NCI-H1092 treated with DMSO at 0.1 percent for 48 hours (cell line): ENCODE results near the gene PAX9.

Experiments
- DNase-seq: peaks from one replicate; lab custom pipeline; 2025; lab: John Stamatoyannopoulos, UW

Gene PAX9

GRCh38 chr14:36655963-36656686, 5.5 kb upstream of the PAX9 start:
- DNase-seq: peak; percentile 58

DNA sequence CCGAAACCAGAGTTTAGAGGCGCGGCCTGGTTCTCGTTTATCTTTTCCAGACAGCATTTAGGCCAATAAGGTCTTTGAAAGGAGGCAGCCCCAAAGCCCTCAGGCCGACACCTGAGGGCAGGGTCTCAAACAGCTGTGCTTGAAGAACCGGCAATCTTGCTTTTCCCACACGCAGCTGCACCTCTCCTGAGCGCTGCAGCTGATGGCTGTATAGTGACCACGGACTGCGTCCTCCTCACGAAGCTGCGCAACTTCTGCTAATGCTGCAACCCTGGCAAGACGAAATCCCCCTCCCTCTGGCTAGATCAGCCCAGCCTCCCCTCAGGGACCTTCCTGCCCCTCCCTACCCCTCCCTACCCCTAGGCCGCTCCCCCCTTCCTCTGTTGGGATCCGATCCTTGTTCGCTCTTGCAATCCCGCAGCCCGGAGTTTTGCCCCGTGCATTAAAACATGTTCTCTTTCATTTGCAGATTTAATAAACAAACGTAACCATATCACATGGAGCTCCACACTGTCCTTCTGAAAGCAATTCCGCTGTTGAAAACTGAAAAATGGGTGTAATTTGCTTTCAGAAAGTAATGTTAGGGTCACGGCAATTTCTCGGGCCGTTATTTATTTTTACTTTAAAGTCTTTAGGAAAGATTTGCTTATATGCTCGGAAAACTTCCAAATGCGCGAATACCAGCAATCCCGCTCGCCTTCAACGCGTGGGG, 4.8 kb upstream of the PAX9 start:
- no peak for DNase-seq

DNA sequence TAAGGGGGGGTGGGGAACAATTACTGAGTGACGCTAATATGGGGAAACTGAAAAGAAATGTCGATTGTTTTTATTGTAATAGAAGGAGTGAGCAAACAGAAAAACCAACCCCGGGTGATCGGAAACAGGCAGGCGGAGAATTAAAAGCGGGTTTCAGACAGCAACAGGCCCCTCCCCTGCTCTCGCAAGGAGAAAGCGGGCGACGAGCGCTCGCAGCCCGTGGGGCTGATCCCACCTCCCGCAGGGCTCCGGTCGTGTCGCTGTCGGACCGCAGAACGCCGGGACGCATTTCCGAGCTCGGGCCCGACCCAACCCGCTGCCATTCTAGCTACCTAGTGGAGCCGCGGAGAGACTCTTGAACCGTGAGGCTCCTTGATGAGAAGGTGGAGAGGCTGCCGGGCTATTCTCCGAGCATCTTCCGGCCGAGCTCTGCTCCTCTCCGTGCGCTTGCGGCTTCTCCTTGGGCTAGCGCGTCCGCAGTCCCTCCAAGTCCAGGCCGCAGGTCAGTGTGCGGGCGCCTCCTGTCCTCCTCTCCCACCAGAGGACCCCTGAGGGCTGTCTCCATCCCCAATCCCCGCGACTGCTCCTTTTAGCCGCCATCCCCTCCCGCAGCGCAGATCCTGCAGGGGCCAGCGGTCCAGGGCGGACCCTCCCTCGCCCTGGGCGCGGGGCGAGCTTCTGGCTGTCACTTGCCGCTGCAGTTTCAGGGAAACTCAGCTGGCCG, 4.1 kb upstream of the PAX9 start:
- no peak for DNase-seq

GRCh38 chr14:36658123-36659009, 3.3 kb upstream of the PAX9 start:
- DNase-seq: no peak

GRCh38 chr14:36659010-36659821, 2.4 kb upstream of the PAX9 start:
- DNase-seq: no peak

- no peak for DNase-seq
These were observed 1.6 kb upstream of the PAX9 start for GRCh38 chr14:36659822-36660735.

GRCh38 chr14:36660736-36661505, 739 bp upstream of the PAX9 start:
- DNase-seq: no peak

DNA sequence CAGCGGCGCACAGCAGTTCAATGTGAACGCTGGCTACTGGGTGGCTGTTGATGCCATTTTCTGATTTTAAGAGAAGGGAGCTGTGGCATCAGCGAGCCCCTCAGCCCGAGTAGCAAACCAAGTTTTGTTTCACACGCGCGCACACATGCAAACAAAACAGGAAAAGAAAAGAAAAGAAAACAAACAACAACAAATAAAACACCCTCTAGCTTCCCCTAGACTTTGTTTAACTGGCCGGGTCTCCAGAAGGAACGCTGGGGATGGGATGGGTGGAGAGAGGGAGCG, 540 bp downstream of the PAX9 start:
- DNase-seq: no peak

DNA sequence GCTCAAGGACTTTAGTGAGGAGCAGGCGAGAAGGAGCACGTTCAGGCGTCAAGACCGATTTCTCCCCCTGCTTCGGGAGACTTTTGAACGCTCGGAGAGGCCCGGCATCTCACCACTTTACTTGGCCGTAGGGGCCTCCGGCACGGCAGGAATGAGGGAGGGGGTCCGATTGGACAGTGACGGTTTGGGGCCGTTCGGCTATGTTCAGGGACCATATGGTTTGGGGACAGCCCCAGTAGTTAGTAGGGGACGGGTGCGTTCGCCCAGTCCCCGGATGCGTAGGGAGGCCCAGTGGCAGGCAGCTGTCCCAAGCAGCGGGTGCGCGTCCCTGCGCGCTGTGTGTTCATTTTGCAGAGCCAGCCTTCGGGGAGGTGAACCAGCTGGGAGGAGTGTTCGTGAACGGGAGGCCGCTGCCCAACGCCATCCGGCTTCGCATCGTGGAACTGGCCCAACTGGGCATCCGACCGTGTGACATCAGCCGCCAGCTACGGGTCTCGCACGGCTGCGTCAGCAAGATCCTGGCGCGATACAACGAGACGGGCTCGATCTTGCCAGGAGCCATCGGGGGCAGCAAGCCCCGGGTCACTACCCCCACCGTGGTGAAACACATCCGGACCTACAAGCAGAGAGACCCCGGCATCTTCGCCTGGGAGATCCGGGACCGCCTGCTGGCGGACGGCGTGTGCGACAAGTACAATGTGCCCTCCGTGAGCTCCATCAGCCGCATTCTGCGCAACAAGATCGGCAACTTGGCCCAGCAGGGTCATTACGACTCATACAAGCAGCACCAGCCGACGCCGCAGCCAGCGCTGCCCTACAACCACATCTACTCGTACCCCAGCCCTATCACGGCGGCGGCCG, 1.1 kb downstream of the PAX9 start:
- DNase-seq: peak; percentile 59

DNA sequence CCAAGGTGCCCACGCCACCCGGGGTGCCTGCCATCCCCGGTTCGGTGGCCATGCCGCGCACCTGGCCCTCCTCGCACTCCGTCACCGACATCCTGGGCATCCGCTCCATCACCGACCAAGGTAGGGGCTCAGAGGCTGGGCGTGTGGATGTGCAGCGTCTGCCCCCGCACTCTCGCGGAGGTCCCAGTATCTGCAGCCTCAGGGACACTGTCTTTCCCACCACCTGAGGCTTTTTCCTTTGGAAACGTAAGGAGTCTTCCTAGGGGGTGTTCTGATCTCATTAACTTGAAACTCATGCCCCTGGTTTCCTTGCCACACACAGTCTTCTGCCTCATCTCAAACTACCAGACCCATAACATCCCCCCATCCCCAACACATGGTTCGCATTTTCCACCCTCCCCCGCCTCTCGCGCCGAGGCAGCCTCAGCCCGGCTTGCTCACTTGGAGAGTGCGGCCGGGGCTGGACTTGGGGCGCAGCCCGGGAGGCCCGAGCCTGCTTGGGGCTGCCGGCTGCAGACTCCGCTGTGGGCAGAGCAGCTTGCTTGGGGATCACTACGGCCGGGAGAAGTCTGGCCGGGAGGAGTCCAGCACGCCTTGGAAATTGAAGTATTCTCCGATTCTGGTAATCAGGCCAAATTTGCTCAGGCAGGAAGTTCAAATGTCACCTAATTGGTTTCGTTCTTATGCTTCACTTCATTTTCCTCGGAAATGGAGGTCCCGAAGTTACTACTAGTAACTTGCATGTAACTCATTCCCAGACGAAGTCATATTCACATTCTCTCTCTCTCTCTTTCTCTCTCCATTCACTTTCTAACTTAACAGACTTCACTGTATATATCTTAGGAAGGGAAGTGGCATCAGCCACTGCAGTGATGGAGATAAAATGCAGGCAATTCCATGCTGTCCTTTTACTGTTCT, 2.0 kb downstream of the PAX9 start:
- DNase-seq: no peak

DNA sequence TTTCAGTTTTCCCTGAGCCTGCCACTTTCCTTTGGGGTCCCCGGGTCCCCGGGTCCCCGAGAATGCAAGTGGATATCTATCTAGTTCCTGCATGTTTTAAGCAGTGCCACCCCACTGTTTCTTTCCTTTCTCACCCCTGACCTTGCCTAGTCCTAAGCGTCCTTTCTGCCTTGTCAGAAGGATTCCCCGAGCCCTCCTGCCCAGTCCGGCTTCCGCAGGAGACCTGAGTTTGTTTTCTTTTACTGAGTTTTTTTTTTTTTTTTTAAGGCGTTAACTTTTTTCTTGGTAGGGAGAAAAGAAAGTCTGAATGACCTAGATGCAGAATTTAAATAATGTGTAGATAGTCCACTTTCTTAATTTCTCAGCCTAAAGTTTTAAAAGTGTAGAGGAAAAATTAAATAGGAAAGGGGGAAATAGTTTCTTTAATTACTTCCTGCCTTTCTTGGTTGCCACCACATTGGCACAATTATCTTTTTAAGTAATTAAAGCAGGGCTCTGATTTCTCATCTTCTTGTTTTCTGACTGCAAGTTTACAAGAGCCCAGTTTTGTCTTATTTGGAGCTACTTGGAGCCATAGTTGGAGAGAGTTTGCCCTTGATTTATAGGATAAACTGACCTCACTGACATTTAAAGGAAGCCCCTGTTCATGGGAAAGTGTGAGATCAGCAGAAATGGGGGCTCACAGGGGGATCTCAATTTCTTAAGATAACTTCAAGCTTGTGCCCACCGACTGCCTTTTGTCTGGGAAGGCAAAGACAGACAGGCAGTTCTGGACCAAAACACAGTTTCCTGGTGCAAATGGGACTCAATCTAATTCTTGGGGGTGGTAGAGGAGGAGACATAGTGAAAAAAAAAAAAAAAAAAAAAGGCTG, 2.9 kb downstream of the PAX9 start:
- no peak for DNase-seq

GRCh38 chr14:36665887-36666415, 4.3 kb downstream of the PAX9 start:
- no peak for DNase-seq

- no peak for DNase-seq
These were observed 5.0 kb downstream of the PAX9 start for GRCh38 chr14:36666416-36667206.

GRCh38 chr14:36667679-36668078, 6.0 kb downstream of the PAX9 start:
- DNase-seq: no peak

DNA sequence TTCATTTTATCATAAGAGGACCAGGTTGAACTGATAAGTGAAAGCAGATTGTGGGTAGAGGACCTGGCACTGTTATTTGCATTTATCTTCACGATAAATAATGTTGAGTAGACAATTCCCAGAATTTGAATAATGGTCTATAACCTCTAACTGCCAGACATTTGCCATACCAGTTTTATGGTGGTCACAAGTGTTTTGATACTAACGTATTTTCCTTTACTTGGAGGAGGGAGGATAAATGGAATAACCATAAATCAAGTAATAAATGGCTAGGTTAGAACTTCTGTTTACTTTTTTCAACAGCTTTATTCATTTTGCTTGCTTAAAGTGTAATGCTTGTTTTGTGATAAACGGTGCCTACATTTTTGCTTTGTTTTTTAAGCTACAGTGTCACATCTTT, 9.5 kb downstream of the PAX9 start:
- DNase-seq: peak; percentile 28
